GM21390 (cell line): Measurements from ENCODE around the gene PPARA.

Experiments used
- ATAC-seq: cut with Tn5 transposase; IDR thresholded peaks from one replicate; pipeline ENCODE4 v1.9.1; 2021; ENCODE audit not compliant: unreplicated experiment

The PPARA gene

DNA sequence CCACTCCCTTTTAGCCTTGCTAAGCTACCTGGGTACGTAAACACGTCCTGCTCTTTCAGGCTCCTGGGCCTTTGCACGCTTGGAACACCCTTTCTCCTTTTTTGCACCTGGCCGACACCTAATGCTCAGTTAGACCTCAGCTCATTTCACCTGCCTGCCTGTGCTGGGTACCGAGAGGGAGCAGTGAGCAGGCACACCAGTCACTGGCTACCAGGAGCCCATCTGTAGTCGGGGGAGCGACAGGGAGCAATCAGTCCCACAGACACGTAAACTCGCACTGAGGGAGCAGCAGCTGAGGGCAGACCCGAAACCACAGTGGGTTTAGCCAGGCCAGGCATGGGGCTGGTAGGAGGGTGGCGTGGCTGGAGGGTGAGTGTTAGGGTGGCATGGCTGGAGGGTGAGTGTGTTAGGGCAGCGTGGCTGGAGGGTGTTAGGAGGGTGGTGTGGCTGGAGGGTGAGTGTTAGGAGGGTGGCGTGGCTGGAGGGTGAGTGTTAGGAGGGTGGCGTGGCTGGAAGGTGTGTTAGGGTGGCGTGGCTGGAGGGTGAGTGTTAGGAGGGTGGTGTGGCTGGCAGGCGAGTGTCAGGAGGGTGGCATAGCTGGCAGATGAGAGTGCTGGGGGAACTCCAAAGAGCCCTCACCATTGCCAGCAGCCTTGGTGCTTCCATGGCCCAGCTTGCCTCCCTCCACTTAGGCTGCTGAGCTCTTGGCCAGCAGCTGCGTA, 140.0 kb downstream of the PPARA start:
- ATAC-seq: no peak

DNA sequence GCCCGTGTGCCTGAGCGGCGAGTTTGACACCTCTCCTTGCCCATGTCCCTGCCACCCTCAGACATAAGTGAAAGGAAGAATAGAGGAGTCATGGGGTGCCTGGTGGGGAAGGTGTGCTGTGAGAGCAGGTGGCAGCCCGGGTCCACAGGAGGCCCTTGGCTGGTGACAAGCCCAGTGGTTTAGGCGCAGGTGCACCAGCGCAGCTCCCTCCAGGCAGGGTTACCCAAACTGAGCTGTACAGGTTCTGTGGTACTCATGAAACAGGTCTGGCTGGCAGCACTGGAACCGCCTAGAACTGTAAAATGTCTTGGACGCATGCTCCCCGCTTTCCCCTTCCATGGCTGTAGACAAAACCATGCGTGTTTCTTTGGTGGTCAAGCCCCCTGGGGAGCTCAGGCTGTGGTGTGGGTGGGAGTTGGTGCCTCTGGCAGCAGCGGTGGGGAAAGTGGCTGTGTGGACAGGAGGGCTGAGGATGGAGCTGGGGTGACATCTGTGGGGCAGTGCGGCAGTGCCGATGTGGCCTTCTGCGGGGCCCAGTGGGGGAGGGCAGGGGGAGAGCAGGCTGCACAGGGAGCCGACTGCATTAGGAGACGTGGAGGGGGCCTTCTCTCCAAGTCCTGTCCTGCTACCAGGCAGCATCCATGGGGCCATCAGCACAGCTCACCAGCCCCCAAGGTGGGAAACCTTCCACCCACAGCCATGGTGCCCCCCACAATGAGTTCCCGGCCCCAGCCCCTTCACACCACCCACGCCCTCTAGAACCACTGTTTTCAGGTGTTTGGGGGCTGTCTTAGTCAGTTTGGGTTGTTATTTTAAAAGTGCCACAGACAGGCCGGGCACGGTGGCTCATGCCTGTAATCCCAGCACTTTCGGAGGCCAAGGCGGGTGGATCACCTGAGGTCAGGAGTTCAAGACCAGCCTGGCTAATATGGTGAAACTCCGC, 140.8 kb downstream of the PPARA start:
- no peak for ATAC-seq

DNA sequence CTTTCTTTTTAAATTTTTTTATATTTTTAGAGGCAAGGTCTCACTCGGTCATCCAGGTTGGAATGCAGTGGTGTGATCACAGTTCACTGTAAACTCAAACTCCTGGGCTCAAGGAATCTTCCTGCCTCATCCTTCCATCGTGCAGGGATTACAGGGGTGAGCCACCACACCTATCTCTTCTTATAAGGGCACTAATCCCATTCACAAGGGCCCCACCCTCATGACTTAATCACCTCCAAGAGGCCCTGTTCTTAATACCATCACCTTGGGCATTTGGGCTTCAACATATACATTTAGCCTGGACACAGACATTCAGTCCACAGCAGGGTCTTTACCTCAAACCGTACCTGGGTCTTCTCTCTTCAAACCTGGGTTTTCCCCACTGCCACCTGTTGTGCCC, 141.8 kb downstream of the PPARA start:
- ATAC-seq: no peak

DNA sequence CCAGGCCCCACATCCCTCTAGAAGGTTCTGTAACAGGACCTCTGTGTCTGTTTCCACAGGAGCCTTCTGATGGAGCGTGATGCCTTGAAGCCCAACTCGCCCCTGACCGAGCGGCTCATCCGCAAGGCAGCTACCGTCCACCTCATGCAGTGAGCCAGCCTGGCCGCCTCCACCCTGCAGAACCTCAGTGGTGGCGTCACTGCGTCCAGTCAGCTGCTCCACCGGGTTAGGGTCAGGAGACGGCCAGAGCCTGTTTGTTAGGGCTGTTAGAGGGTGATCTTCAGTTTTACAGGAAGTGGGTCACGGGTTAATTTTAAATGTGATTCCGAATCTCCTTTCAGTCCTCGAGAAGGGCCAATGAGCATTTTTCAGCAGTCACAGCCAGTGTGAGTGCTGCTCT, 142.4 kb downstream of the PPARA start:
- ATAC-seq: no peak
